PFSK-1 (cell line): ENCODE data around the gene FAM3A.

ENCODE experiments used
- POLR2AphosphoS5 ChIP-seq: IDR thresholded peaks from 2 replicates; pipeline ENCODE4 v1.6.1; 2012; ENCODE audit warnings: low read depth, mild to moderate bottlenecking, control low read depth, low read length, moderate library complexity
- TF ChIP-seq, protein P1 (sequence below), 2 experiments: IDR thresholded peaks; 2 replicates each; pipeline versions ENCODE4 v1.6.1 to v1.8.0; 2011 to 2012; ENCODE audit warnings: low read depth in 2 of 2, low read length in 2 of 2, control low read depth in 1 of 2, inconsistent platforms in 1 of 2, mild to moderate bottlenecking in 1 of 2, moderate library complexity in 1 of 2; ENCODE audit not compliant: insufficient read depth in 1 of 2

DNA sequence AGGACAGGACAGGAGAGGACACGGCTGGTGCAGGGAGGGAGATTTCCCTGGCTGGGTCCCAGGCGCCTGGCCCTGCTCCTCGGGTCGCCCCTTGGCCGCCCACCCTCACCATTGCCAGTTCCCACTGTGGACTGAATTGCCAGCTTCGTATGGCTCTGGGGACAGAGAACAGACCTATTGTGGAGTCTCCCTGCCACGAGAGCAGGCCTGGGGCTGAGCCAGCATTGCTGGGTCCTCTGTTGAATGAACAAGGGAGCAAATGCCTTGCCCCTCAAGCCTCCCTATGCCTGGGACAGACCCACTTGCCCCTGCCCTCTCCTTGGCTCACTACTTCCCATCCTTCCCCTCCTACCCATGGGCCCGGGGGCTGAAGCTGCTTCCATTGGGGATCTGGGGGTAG is 53.6 kb downstream of the FAM3A start:
- TF ChIP-seq, protein P1, sequence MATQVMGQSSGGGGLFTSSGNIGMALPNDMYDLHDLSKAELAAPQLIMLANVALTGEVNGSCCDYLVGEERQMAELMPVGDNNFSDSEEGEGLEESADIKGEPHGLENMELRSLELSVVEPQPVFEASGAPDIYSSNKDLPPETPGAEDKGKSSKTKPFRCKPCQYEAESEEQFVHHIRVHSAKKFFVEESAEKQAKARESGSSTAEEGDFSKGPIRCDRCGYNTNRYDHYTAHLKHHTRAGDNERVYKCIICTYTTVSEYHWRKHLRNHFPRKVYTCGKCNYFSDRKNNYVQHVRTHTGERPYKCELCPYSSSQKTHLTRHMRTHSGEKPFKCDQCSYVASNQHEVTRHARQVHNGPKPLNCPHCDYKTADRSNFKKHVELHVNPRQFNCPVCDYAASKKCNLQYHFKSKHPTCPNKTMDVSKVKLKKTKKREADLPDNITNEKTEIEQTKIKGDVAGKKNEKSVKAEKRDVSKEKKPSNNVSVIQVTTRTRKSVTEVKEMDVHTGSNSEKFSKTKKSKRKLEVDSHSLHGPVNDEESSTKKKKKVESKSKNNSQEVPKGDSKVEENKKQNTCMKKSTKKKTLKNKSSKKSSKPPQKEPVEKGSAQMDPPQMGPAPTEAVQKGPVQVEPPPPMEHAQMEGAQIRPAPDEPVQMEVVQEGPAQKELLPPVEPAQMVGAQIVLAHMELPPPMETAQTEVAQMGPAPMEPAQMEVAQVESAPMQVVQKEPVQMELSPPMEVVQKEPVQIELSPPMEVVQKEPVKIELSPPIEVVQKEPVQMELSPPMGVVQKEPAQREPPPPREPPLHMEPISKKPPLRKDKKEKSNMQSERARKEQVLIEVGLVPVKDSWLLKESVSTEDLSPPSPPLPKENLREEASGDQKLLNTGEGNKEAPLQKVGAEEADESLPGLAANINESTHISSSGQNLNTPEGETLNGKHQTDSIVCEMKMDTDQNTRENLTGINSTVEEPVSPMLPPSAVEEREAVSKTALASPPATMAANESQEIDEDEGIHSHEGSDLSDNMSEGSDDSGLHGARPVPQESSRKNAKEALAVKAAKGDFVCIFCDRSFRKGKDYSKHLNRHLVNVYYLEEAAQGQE (IDR thresholded peaks at IDR 0.05; ENCODE audit: insufficient read depth in 1 of 2, low read depth in 2 of 2, low read length in 2 of 2), result no peak
- no peak for TF ChIP-seq POLR2AphosphoS5
